K562 (cell line): ENCODE measurements around the gene FNBP1. TPM values are rescaled to one million over a fixed set of nuclear protein-coding genes. Genes with fewer than 3 reads are reported as not detected.

Source experiments
- CREB3L1 ChIP-seq: fragments of 450-650 bp; IDR thresholded peaks from 2 replicates; pipeline ENCODE4 v1.6.1; 2014; ENCODE audit warnings: low read depth, mild to moderate bottlenecking, moderate library complexity, borderline replicate concordance
- EWSR1 ChIP-seq: fragments of 450-650 bp; IDR thresholded peaks from 2 replicates; pipeline ENCODE4 v1.6.1; 2018; ENCODE audit warnings: borderline replicate concordance, mild to moderate bottlenecking, low read depth, moderate library complexity; ENCODE audit not compliant: partially characterized antibody
- JUND ChIP-seq, 2 experiments: IDR thresholded peaks; 2 replicates in 1 of 2; 3 replicates in 1 of 2; pipeline ENCODE4 v1.6.1; 2011; ENCODE audit warnings: borderline replicate concordance in 2 of 2, low read depth in 2 of 2, low read length in 2 of 2, improper control_type of control experiment in 1 of 2, missing biosample characterization in 1 of 2, missing genetic modification characterization in 1 of 2, missing genetic modification reagents in 1 of 2
- KHSRP ChIP-seq: fragments of 450-650 bp; IDR thresholded peaks from 2 replicates; pipeline ENCODE4 v1.6.1; 2017
- MAFG ChIP-seq: fragments of 450-650 bp; conservative IDR thresholded peaks from 2 replicates; pipeline ENCODE4 v1.6.1; 2016; ENCODE audit warnings: missing genetic modification characterization, missing compliant biosample characterization
- MCM2 ChIP-seq: fragments of 450-650 bp; IDR thresholded peaks from 2 replicates; pipeline ENCODE4 v1.6.1; 2017; ENCODE audit warnings: low read depth, mild to moderate bottlenecking
- MYC ChIP-seq, 2 experiments: fragments of 250-450 bp in 1 of 2; sonication (Bioruptor Pico) in 1 of 2; IDR thresholded peaks; 2 replicates each; pipeline versions ENCODE4 v1.5.1 to v1.6.1; 2012 to 2021; ENCODE audit warnings: low read depth in 2 of 2, borderline replicate concordance in 1 of 2, improper control_type of control experiment in 1 of 2, low read length in 1 of 2, mild to moderate bottlenecking in 1 of 2, moderate library complexity in 1 of 2
- PRPF4 ChIP-seq: fragments of 200-400 bp; formaldehyde crosslinking; IDR thresholded peaks from one replicate; pipeline ENCODE4 v1.6.1; 2017; ENCODE audit warnings: low read length, low read depth, mild to moderate bottlenecking; ENCODE audit not compliant: insufficient read depth, poor library complexity, severe bottlenecking
- SMAD1 ChIP-seq: fragments of 150-350 bp; IDR thresholded peaks from 2 replicates; pipeline ENCODE4 v1.6.1; 2014; ENCODE audit warnings: low read length, low read depth; ENCODE audit not compliant: partially characterized antibody
- SRSF7 ChIP-seq: fragments of 200-400 bp; formaldehyde crosslinking; optimal IDR thresholded peaks from 2 replicates; pipeline ENCODE3; 2017; ENCODE audit warnings: mild to moderate bottlenecking, low read depth, low read length
- THRB ChIP-seq: fragments of 450-650 bp; formaldehyde crosslinking; conservative IDR thresholded peaks from 2 replicates; pipeline ENCODE4 v1.4.0; 2022; ENCODE audit warnings: mild to moderate bottlenecking, missing genetic modification characterization
- TRIM24 ChIP-seq, 2 experiments: fragments of 450-650 bp; IDR thresholded peaks; 2 replicates each; pipeline ENCODE4 v1.6.1; 2016
- ZBED1 ChIP-seq: IDR thresholded peaks from 2 replicates; pipeline ENCODE4 v1.6.1; 2014
- ZMIZ1 ChIP-seq, 2 experiments: fragments of 150-350 bp in 1 of 2; IDR thresholded peaks; 2 replicates each; pipeline ENCODE4 v1.6.1; 2012 to 2016; ENCODE audit warnings: low read depth in 2 of 2, low read length in 2 of 2, mild to moderate bottlenecking in 1 of 2, moderate library complexity in 1 of 2
- ZNF398 ChIP-seq: fragments of 250-450 bp; sonication (Bioruptor Pico); IDR thresholded peaks from 2 replicates; pipeline ENCODE4 v1.8.0; 2021; ENCODE audit warnings: moderate library complexity, mild to moderate bottlenecking, inconsistent platforms
- ZNF436 ChIP-seq: fragments of 250-450, 450-650 bp; sonication (Bioruptor Pico); formaldehyde crosslinking; IDR thresholded peaks from 2 replicates; pipeline ENCODE4 v1.7.0; 2020; ENCODE audit warnings: mild to moderate bottlenecking
- ZNF444 ChIP-seq: fragments of 250-450 bp; sonication (Bioruptor Pico); IDR thresholded peaks from 2 replicates; pipeline ENCODE4 v1.4.0; 2020; ENCODE audit warnings: mild to moderate bottlenecking, moderate library complexity
- ZNF696 ChIP-seq: fragments of 250-450 bp; sonication (Bioruptor Pico); conservative IDR thresholded peaks from 2 replicates; pipeline ENCODE4 v1.4.0; 2020; ENCODE audit warnings: mild to moderate bottlenecking, moderate library complexity
- ZNF764 ChIP-seq: fragments of 250-450 bp; sonication (Bioruptor Pico); IDR thresholded peaks from 2 replicates; pipeline ENCODE4 v1.4.0; 2020; ENCODE audit warnings: low read depth, mild to moderate bottlenecking, moderate library complexity
- polyA plus RNA-seq, 8 experiments: library from polyadenylated mRNA; depleted of rRNA in 4 of 8; stranded (reverse) in 5 of 8; unstranded in 3 of 8; fragments of >200 nt; fragmentation: Nextera tagmentation in 2 of 8; fragmentation: Illumina TruSeq in 1 of 8; extraction: Ambion mirVana in 2 of 8; extraction: Trizol in 1 of 8; gene quantifications; 2 replicates each; pipeline versions ENCODE4 v1.2.1 to v1.2.3, GENCODE V29; 2011 to 2014; ENCODE audit warnings: inconsistent platforms in 1 of 8, missing spikeins in 1 of 8
- total RNA-seq, 7 experiments: library from RNA; depleted of rRNA in 6 of 7; stranded (reverse); fragments of >200 nt in 6 of 7; fragmentation: Illumina TruSeq in 2 of 7; extraction: Trizol in 2 of 7; gene quantifications; 2 replicates each; pipeline versions ENCODE4 v1.2.1 to v1.2.3, GENCODE V29; 2011 to 2021; ENCODE audit warnings: low replicate concordance in 1 of 7

The FNBP1 gene
- total and polyA plus RNA-seq, 9 of the 15 experiments (the other 6 are each of a cell fraction or from before 2014, with no cell fraction given) = 1.8 to 14.9 (median 7.6) TPM

- TF ChIP-seq THRB (CRISPR knock-in tag) (0 out of 2 replicates have a peak, but pooled peaks have one; percentile 6), MYC (IDR thresholded peaks at IDR 0.05; ENCODE audit: low read depth, low read length) (peak; percentile 76), MYC (CRISPR knock-in tag; IDR thresholded peaks at IDR 0.05; ENCODE audit: borderline replicate concordance, low read depth) (peak; percentile 71; the same call in 1 of the 2 replicates), ZMIZ1 (IDR thresholded peaks at IDR 0.05; ENCODE audit: low read depth in 2 of 2, low read length in 2 of 2) (no peak), ZBED1 (no peak), JUND (IDR thresholded peaks at IDR 0.05; ENCODE audit: borderline replicate concordance, low read depth, low read length) (peak; percentile 55; the same call in 1 of the 2 replicates), JUND (tag; IDR thresholded peaks at IDR 0.05; ENCODE audit: borderline replicate concordance, low read depth, low read length) (no peak), ZNF696 (no peak), PRPF4 (no peak), ZNF764 (CRISPR knock-in tag) (peak; percentile 15; the same call in 1 of the 2 replicates), ZNF398 (no peak), EWSR1 (no peak), ZNF436 (CRISPR knock-in tag) (no peak), MAFG (tag) (no peak), SRSF7 (no peak), ZNF444 (CRISPR knock-in tag) (no peak), TRIM24 (IDR thresholded peaks at IDR 0.05) (no peak), KHSRP (no peak), CREB3L1 (no peak), SMAD1 (no peak), MCM2 (no peak)
Measured at GRCh38 chr9:129885018-129885669, 157.8 kb downstream of the FNBP1 start (continued).
